Measurements from ENCODE around the gene FXN. TPM values are rescaled to one million over a fixed set of nuclear protein-coding genes. Genes with fewer than 3 reads are reported as not detected.

The FXN gene
- total RNA-seq, 1 experiment from 2014 or later, result 12.6 TPM

GRCh38 chr9:69140123-69140735 is 104.7 kb downstream of the FXN start:
- DNase-seq (ENCODE audit: low spot score), result no peak

GRCh38 chr9:69141851-69142250 is 106.3 kb downstream of the FXN start:
- no peak for DNase-seq (ENCODE audit: low spot score)

GRCh38 chr9:69143291-69143690 is 107.7 kb downstream of the FXN start:
- no peak for DNase-seq (ENCODE audit: low spot score)

GRCh38 chr9:69145144-69145715 is 109.7 kb downstream of the FXN start:
- no peak for DNase-seq (ENCODE audit: low spot score)

- DNase-seq (ENCODE audit: low spot score), result no peak
Observed at GRCh38 chr9:69147041-69147834, 111.7 kb downstream of the FXN start.

- no peak for DNase-seq (ENCODE audit: low spot score)
Observed at GRCh38 chr9:69149321-69149807, 113.8 kb downstream of the FXN start.

Other genes with a start within 250 kb of the FXN start
- not detected in 2 replicates for gene PRKACG, start 21.6 kb upstream of the FXN start, total RNA-seq (2014; rRNA removed; shearing (Covaris generic))
- gene TJP2, start 138.5 kb downstream of the FXN start, total RNA-seq (2014; rRNA removed; shearing (Covaris generic)), result 81.1 and 84.6 TPM in 2 replicates